HL-60/S4 (cell line): ENCODE data around the gene C3AR1.
"Not testable (repeated sequence)": the region's sequence is repeated elsewhere in the genome, so short reads cannot be mapped to it uniquely, and the experiment has no call there.

Experiments
- in situ Hi-C: fragments of 300-500 bp; cut with MboI; formaldehyde crosslinking; loops from 2 replicates; pipeline ENCODE4 v1.14.3; 2022; ENCODE audit warnings: low sequenced_read_pairs

Gene C3AR1

DNA sequence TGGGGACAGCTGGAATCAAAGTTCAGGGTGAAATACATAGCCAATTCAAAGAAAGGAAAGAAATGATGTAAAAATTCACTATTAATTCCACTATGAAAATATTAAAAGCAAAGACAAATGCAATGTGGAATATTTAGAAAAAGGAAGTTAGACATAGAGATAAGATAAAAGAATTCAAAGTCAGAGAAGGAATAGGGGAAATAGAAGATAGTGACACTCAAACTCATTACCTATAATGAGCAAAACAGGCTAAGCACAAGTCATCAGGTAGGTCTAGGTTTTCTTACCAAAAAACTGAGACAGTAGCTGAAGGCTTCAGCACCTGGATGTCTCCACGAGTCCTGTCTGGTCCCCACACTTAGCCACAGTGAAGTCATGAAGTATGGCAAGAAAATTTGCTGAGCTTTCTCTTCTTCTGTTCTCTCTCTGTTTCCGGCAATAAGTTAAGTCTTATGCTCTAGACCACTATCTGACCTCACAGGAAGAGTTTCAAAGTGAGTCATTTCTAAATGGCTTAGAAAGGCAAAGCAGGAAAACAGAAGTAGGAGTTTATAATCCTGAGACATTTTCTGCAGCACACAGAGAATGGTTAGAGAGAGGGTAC is at the start of gene C3AR1:
TSS of gene C3AR1 (minus strand) at position 369 of the 604 bp plus-strand sequence. CDS start 6,174 bp downstream, outside the sequence.
- in situ Hi-C loops = no loop called here

DNA sequence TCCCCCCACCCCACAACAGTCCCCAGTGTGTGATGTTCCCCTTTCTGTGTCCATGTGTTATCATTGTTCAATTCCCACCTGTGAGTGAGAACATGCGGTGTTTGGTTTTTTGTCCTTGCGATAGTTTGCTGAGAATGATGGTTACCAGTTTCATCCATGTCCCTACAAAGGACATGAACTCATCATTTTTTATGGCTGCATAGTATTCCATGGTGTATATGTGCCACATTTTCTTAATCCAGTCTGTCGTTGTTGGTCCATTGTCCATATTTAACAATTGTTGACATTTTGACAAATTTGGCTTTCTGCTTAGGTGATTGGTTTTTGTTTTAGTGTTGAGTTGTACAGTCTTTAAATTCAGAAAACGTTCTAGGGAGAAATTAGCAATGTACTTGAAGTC is 47.0 kb upstream of the C3AR1 start:
- in situ Hi-C loops = loop anchor here (25.0 kb wide), 2 partner anchors 124 to 274 kb away; partner anchors contain the start of gene FAM90A1

DNA sequence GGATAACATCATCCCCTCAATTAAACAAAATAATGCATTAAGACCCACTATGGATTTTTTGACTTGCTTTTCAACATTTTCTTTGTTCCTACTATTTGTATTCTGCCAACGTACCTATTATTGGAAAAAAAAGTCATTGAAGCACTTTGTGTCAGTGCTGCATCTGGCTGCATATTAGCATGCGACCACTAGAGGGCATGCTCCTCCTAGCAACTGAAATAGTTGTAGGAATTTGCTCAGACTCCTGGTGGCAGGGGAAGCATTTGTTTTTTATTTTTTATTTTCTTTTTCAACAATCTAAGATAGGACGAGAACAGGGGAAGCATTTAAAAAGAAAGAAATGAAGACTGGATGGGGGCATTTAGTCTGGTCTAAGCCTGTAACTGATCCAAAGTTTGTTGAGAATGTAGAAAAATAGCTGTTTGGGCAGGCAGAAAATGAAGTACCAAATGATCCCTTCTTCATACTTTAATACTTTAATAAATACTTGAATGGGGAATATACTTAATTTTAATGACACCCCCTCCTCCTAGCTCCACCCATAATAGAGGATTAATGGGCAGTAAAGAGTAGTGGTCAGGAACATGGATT is 42.7 kb upstream of the C3AR1 start:
- in situ Hi-C loops = loop anchor here (25.0 kb wide), 2 partner anchors 128 to 278 kb away; partner anchors contain the start of gene FAM90A1

DNA sequence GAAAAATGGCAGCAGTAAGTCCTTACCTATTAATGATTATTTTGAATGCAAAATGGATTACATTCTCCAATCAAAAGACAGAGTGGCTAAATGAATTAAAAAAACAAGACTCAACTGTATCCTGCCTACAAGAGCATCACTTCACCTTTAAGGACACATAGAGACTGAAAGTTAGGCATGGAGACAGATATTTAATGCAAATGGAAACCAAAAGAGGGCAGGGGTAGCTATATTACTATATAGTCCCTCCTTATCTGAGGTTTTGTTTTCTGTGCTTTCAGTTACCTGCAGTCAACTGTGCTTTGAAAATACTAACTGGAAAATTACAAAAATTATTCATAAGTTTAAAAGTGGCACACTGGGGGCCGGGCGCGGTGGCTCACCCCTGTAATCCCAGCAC is 33.1 kb upstream of the C3AR1 start:
- in situ Hi-C loops = no loop called here

DNA sequence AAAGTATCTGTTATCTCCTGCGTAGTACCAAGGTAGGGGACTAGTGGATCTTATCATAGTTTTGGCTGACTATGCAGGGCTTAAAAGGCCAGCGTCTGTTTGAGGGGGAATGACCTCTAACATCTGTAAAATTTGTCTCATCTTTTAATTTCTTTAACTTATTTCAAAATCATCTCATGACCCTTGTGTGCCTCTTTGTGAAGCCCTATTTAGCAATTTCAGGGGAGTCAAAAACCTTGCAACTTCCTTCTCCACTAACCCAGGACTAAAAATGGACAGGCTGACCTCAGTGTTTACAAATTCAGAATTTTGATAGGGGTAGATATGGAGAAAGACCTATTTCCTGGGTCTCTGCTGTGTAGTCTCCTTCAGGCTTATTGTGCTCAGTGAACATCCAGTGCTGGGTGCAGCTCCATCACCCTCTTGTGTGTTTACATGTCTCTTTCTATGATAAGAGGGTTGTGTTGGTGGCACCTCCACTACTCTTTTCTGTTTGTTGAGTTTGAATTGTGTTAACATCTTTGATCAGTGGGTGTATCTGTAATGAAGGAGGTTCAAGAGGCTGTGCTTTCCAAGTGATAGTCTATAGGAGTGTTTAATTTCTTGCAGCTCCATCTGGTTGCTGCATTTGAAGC is 30.2 kb upstream of the C3AR1 start:
- in situ Hi-C loops = no loop called here

DNA sequence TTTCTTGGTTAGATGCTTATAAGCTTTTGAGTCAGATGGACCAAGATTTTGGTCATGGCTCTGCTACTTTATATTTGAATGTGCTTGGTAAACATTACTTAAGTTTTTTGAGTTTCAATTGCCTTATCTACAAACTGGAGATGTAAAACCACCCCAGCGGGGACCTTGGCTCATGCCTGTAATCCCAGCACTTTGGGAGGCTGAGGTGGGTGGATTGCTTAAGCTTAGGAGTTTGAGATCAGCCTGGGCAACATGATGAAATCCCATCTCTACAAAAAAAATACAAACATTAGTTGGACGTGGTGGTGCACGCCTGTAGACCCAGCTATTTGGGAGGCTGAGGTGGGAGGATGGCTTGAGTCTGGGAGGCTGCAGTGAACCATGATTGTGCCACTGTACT is 27.1 kb upstream of the C3AR1 start:
- in situ Hi-C loops = no loop called here

DNA sequence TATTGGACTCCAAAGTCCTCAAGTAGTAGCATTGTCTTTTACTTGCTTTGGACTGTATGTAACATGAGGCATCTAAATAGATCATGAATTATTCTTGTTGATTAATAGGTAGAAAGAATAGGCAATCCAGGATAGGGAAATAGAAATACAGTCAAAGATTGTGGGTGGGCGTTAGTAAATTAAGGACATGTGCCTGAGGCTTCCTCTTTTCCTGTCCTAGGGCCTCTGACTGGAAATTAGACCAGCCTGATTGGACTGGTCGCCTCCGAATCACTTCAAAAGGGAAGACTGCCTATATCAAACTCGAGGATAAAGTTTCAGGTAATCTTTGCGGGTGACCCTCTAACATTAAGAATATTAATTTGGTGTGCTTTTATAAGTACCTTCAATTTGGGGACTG is 23.6 kb upstream of the C3AR1 start:
- in situ Hi-C loops = no loop called here

DNA sequence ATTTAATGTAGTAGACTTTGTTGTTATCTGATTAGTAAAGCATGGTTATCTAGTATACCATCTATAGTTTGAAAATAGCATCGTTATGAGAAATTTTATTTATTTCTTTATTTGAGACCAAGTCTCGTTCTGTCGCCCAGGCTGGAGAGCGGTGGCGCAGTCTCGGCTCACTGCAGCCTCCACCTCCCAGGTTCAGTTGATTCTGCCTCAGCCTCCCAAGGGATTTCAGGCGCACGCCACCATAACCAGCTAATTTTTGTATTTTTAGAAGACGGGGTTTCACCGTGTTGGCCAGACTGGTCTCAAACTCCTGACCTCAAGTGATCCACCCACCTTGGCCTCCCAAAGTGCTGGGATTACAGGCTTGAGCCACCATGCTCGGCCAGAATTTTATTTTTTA is 23.1 kb upstream of the C3AR1 start:
- in situ Hi-C loops = not testable (repeated sequence)

DNA sequence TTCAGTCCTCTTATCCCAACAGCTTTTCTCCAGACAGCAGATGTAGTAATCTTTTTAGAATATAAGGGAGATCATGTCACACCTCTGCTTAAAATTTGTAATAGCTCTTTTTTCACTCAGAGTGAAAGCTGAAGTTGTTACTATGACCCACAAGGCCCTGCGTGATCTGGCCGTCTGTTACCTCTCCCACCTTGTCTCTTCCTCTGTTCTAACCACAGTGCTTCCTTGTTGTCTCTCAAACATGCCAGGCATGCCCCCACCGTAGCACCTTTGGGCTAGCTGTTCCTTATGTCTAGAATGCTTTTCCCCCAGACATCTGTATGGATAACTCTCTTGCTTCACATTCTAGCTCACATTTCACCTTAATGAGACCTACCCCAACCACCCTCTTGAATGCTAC is 22.4 kb upstream of the C3AR1 start:
- in situ Hi-C loops = no loop called here

DNA sequence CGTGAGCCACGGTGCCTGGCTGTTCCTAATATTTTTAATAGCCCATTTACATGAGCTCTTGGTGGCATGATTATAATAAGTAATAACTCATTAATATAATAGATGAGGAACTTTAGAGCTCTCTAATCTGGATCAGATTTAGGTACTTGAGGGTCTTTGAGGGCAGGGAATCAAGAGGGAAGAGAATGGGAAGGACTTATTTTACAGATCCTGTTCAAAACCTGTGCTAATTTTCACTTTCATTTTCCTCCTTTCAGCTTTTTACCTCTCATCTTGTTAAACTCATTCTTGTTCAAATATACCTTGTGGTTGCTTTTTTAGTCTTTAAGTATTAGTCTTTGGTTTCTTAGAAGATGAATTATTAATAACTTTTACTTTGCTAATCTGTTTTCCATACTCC is 21.5 kb upstream of the C3AR1 start:
- in situ Hi-C loops = no loop called here

DNA sequence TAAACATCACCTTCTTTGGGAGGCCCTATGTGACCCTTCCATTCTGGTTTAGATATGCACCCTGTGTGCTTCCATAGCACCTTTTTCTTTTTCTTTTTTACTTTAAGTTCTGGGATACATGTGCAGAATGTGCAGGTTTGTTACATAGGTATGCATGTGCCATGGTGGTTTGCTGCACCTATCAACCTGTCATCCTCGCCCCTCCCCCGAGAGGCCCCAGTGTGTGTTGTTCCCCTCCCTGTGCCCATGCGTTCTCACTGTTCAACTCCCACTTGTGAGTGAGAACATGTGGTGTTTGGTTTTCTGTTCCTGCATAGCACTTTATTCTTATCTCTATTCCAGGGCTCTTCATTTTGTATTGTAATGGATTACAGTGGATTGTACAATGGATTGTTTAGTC is 18.2 kb upstream of the C3AR1 start:
- in situ Hi-C loops = not testable (repeated sequence)

DNA sequence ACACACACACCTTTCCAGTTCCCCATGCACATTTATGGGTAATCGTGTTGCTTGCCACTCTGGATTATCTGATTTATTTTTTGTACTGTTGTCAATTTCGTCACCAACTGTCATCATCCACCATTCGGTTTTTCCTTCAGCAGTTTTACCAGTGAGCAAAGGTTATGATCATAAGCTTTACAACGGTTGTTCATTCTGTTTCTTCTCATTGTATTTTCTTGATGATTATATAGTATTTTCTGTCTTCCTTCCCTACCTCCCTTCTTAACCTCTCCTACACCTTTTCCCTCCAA is 16.6 kb upstream of the C3AR1 start:
- in situ Hi-C loops = no loop called here

DNA sequence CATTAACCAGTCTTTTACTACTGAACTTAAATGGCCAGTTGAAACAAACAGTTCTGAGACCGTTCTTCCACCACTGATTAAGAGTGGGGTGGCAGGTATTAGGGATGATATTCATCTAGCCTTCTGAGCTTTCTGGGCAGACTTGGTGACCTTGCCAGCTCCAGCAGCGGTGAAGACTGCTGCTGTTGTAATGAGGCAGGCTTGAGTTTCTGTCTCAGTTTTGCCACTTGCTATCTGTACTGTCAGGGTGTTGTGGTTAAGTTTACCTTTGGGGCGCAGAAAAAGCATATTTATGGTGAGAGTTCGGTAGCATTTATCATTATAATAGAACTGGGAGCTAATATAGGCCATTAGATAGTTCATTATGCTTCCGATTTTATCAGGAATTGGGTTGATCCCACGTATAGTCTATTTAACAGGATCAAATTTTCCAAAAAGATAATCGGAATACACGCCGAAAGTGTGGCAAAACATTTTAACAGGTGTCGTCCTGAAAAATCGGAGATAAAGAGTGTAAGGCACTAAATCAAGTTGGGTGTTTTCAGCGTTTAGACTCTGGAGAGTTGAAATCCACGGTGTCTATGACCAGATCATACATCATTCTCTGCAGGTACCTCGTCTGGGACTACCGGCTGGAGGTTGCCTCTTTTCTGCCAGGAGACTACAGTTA is 15.2 kb upstream of the C3AR1 start:
- in situ Hi-C loops = no loop called here

DNA sequence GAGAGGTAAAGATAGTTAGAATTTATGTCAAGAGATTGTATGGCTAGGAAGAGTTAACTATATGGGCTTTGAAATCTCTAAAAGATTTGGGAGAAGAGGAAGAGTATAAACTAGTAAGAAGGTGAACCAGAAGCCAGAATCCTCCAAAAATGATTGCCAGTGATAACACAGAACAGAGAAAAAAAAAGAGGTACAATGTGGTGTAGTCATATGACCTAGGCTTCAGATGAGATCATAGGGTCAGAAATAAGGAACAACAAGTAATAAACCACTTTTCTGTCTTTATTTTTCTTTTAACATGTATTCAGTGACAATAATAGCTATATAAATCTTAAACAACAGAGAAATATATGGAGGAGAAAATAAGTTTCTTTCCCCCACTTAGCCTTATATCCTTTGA is 14.0 kb upstream of the C3AR1 start:
- in situ Hi-C loops = no loop called here

DNA sequence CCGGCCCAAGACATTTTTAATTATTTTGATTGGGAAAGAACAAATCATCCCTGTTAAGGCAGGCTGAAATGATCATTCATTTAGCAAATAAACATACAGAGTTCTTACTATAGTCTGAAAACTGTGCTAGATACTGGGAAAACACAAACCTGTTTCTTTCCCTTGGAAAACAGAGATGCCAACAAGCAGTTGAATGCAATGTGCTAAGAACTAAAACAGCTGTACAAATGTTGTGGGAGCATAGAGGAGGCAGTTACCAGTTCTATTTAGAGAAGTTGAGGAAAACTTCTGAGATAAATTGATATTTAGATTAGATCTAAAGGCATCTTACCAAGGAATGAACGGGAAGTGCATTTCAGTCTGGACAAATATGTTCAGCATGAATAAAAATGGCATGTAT is 12.8 kb upstream of the C3AR1 start:
- in situ Hi-C loops = no loop called here

DNA sequence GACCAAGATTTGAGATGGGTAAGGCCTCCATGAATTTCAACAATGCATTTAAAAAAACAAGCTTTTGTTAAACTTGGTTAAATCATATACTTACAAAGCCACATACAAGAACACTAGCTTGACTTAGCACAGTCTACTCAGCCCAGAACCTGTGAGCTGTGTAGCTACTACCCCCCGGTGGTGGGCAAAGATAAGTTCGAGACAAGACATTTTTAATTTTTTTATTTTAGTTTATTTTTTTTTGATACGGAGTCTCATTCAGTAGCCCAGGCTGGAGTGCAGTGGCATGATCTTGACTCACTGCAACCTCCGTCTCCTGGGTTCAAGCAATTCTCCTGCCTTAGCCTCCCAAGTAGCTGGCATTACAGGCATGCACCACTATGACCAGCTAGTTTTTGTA is 12.2 kb upstream of the C3AR1 start:
- in situ Hi-C loops = no loop called here

DNA sequence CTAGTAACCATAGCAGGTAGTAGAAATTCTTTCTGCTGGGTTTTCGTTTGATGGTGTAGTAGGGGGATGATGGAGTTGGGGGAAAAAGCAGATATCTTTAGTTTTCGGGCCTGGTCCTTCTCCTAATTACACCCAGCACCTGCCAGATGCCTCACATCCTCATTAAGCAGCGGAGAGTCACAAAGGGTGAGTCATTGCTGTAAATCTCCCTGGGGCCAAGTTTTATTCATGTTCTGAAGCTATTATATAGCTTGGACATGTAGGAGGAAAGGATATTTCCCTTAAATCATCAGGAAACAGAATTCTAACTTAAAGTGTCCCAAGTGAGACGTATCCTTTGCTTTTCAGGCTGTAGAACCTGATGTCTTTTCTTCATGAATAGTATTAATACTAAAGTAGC is 11.0 kb upstream of the C3AR1 start:
- in situ Hi-C loops = no loop called here

DNA sequence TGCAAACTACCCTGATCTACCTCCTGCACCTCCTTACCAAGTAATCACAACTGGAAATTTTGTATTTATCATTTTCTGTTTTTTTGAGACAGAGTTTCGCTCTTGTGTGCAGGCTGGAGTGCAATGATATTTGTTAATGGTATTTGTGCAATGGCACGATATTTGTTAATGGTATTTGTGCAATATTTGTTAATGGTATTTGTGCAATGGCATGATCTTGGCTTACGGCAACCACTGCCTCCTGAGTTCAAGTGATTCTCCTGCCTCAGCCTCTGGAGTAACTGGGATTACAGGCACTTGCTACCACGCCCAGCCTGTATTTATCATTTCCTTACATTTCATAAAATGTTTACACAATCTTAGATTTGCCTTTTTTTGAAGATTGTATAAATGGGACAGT is 10.2 kb upstream of the C3AR1 start:
- in situ Hi-C loops = no loop called here

DNA sequence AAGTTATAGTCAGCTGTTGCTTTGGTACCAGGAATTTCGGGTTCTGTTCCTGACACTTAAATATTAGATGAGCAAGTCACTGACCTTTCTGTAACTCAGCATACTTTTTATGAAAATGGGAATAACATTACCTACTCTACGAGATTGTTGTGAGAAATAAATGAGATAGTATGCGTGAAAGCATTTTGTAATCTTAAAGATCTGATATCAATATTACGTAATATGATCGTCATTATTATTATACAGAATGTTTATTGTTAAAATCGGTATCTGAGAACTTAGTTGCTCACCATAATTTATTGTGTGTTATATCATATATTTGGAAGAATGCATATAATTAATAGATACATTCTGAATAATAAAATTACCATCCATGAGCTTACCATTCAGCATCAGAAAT is 9.8 kb upstream of the C3AR1 start:
- in situ Hi-C loops = no loop called here

DNA sequence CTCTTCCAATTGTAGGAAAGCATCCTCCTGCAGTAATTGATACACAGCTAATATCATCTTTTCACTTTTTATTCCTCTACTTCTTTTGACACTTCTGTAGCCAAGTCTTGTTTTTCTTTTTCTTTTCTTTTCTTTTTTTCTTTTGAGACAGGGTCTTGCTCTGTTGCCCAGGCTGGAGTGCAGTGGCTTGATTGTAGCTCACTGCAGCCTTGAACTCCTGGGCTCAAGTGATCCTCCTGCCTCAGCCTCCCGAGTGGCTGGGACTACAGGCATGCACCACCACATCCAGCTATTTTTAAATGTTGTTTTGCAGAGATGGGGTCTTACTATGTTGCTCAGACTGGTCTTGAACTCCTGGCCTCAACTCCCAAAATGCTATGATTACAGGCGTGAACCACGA is 5.7 kb upstream of the C3AR1 start:
- in situ Hi-C loops = not testable (repeated sequence)

DNA sequence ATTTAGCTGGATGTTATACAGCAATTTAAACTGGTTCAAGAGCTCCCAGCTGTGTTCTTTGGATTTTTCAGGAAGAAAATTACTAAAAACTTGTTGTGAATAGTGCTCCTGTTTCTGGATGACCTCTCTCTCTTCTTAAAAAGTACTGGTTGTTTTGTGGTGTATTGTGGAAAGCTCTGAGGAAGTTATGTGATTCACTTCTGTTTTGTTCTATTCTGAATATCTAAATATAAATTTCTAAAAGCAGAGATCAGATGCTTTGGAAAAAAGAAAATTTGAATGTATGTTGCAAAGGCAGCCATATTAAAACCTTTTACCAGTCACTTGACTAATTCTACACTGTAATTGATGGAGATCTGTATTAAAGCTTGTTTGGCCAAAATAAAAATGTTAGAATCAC is 3.4 kb upstream of the C3AR1 start:
- in situ Hi-C loops = no loop called here

DNA sequence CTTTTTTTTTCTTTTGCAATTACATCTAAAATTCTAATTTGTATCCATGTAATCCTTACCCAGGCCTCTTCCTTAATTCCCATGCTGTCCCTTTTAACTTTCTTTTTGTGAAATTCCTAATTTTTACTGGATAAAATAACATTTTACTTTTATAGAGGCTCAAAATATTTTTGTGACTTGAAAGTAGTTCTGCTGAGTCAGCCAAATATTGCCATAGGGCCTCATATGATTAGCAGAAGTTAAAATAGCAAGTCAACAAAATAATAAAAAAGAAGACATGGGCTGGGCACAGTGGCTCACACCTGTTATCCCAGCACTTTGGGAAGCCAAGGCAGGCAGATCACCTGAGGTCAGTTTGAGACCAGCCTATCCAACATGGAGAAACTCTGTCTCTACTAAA is 2.0 kb downstream of the C3AR1 start:
- in situ Hi-C loops = no loop called here
